Activated B cell treated with CpG ODN at 0.5 μM for 24 hours (primary cell): ENCODE data around the gene APOA5. TPM values are rescaled to one million over a fixed set of nuclear protein-coding genes. Genes with fewer than 3 reads are reported as not detected.

ENCODE experiments used
- ATAC-seq: fragments of 200-7000 bp; cut with Tn5 transposase; one replicate; pipeline ENCODE4 v1.10.0; 2021; ENCODE audit warnings: low read depth, mild to moderate bottlenecking, moderate library complexity
- CTCF ChIA-PET: fragments of 350-600 bp; sonication (Branson Sonifier 250); formaldehyde crosslinking; loops from one replicate; lab custom pipeline; 2021; ENCODE audit warnings: antibody characterized with exemption; lab: Charles Lee
- POLR2A ChIA-PET: fragments of 350-600 bp; sonication (Branson Sonifier 250); formaldehyde crosslinking; loops from one replicate; lab custom pipeline; 2021; ENCODE audit warnings: antibody characterized with exemption; lab: Charles Lee
- DNase-seq: peaks from one replicate; pipeline ENCODE4 v3.0.0; 2022
- H3K27ac Mint-ChIP-seq: one replicate; pipeline ENCODE4 v1.8.0; 2020; ENCODE audit warnings: mixed read lengths
- H3K27me3 Mint-ChIP-seq: one replicate; pipeline ENCODE4 v1.8.0; 2021; ENCODE audit warnings: mixed read lengths
- H3K36me3 Mint-ChIP-seq: one replicate; pipeline ENCODE4 v1.8.0; 2021; ENCODE audit warnings: low read depth, mixed read lengths
- H3K4me1 Mint-ChIP-seq: one replicate; pipeline ENCODE4 v1.8.0; 2021; ENCODE audit warnings: mixed read lengths
- H3K4me3 Mint-ChIP-seq: one replicate; pipeline ENCODE4 v1.8.0; 2020; ENCODE audit warnings: mild to moderate bottlenecking, mixed read lengths
- H3K9me3 Mint-ChIP-seq: one replicate; pipeline ENCODE4 v1.8.0; 2020; ENCODE audit warnings: mixed read lengths
- CTCF ChIP-seq: fragments of 200-600 bp; IDR thresholded peaks from one replicate; pipeline ENCODE4 v1.8.0; 2022; ENCODE audit warnings: antibody characterized with exemption, mild to moderate bottlenecking
- intact Hi-C: fragments of 100-400 bp; cut with micrococcal nuclease; formaldehyde crosslinking; loops from one replicate; pipeline ENCODE4 v1.15.1; 2024
- total RNA-seq: library from RNA; stranded (reverse); gene quantifications from 2 replicates; pipeline ENCODE4 v1.2.3, GENCODE V29; 2022

APOA5 gene
- total RNA-seq, 1 donor from 2014 or later, result not detected

- H3K4me1 Mint-ChIP-seq, result peaks cover 7% of the 10 kb centered on the region
- ATAC-seq, result no peak
- intact Hi-C loops, result no loop called here
- DNase-seq, result no peak
- ChIA-PET CTCF (no interaction called here), POLR2A (interaction anchor here (0.6 kb wide), 1 partner anchor 312 kb away, joined by 7 read pairs; no protein-coding TSS in a partner anchor)
- no peak overlapping the region for H3K27ac Mint-ChIP-seq
- H3K27me3 Mint-ChIP-seq, result no peaks in the 10 kb centered on the region
- no peak overlapping the region for H3K4me3 Mint-ChIP-seq
- H3K9me3 Mint-ChIP-seq, result no peaks in the 10 kb centered on the region
- TF ChIP-seq CTCF, result no peak
- H3K36me3 Mint-ChIP-seq, result no peaks in the 10 kb centered on the region
These were observed 3.2 kb upstream of the APOA5 start for GRCh38 chr11:116794851-116795250.

- no peak for DNase-seq
- H3K36me3 Mint-ChIP-seq, result no peaks in the 10 kb centered on the region
- peaks cover 7% of the 10 kb centered on the region for H3K4me1 Mint-ChIP-seq
- CTCF ChIA-PET, result interaction anchor here (2.1 kb wide), 1 partner anchor 312 kb away, joined by 9 read pairs; no protein-coding TSS in a partner anchor
- peaks cover 4% of the 10 kb centered on the region for H3K27me3 Mint-ChIP-seq
- H3K4me3 Mint-ChIP-seq, result no peak overlapping the region
- POLR2A ChIA-PET, result no interaction called here
- intact Hi-C loops, result no loop called here
- no peak for ATAC-seq
- H3K27ac Mint-ChIP-seq, result no peak overlapping the region
- no peak for TF ChIP-seq CTCF
- no peaks in the 10 kb centered on the region for H3K9me3 Mint-ChIP-seq
These were observed 2.1 kb upstream of the APOA5 start for GRCh38 chr11:116793772-116794097.

GRCh38 chr11:116792869-116793771 is 1.4 kb upstream of the APOA5 start:
- POLR2A ChIA-PET, result interaction anchor here (0.5 kb wide), 1 partner anchor 551 kb away, joined by 4 read pairs; no protein-coding TSS in a partner anchor
- no peak for ATAC-seq

GRCh38 chr11:116792144-116792868 is 627 bp upstream of the APOA5 start:
- H3K9me3 Mint-ChIP-seq, result no peaks in the 10 kb centered on the region
- ATAC-seq (no peak), DNase-seq (no peak)
- intact Hi-C loops, result no loop called here
- H3K4me3 Mint-ChIP-seq, result no peak overlapping the region
- H3K36me3 Mint-ChIP-seq, result peaks cover 8% of the 10 kb centered on the region
- peaks cover 17% of the 10 kb centered on the region for H3K4me1 Mint-ChIP-seq
- ChIA-PET CTCF (interaction anchor here (1.6 to 2.1 kb wide), 3 partner anchors 8 to 314 kb away, joined by 4 to 9 read pairs (median 6); no protein-coding TSS in a partner anchor), POLR2A (interaction anchor here (0.5 kb wide), 1 partner anchor 552 kb away, joined by 4 read pairs; no protein-coding TSS in a partner anchor)
- TF ChIP-seq CTCF, result no peak
- H3K27me3 Mint-ChIP-seq, result peaks cover 4% of the 10 kb centered on the region
- H3K27ac Mint-ChIP-seq, result no peak overlapping the region

More at GRCh38 chr11:116792869-116793771, 1.4 kb upstream of the APOA5 start:
- no peaks in the 10 kb centered on the region for H3K9me3 Mint-ChIP-seq
- peaks cover 4% of the 10 kb centered on the region for H3K27me3 Mint-ChIP-seq
- CTCF ChIA-PET, result interaction anchor here (2.1 kb wide), 1 partner anchor 313 kb away, joined by 9 read pairs; no protein-coding TSS in a partner anchor
- H3K27ac Mint-ChIP-seq, result no peak overlapping the region
- H3K36me3 Mint-ChIP-seq, result peaks cover 3% of the 10 kb centered on the region
- no peak overlapping the region for H3K4me3 Mint-ChIP-seq
- no peak for TF ChIP-seq CTCF
- intact Hi-C loops, result no loop called here
- no peak for DNase-seq
- peaks cover 13% of the 10 kb centered on the region for H3K4me1 Mint-ChIP-seq
